Measurements from ENCODE around the gene RDH12.

Gene RDH12

DNA sequence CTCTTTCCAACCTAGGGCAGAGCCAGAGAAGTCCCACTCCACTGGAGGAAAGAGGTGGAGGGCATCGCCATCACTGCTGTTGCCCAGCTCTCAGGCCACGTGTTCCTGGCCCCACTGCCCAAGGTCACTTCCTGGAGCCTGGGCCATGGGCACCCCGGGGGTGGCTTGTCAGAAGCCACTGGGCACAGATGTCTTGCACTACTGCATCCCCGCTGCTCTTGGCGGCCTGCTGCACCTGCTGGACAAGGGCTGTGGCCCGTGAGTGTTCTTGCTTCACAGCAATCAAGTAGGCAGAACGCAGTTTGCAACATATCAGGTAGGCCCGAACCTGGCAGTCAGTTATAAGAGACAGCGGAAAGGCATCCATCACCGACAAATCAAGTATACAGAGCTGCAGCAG, 46.6 kb downstream of the RDH12 start:
- no peak for DNase-seq (ENCODE audit: low read depth in 2 of 2)

GRCh38 chr14:67749341-67750084, 47.8 kb downstream of the RDH12 start:
- no peak for DNase-seq (ENCODE audit: low read depth in 2 of 2)

DNA sequence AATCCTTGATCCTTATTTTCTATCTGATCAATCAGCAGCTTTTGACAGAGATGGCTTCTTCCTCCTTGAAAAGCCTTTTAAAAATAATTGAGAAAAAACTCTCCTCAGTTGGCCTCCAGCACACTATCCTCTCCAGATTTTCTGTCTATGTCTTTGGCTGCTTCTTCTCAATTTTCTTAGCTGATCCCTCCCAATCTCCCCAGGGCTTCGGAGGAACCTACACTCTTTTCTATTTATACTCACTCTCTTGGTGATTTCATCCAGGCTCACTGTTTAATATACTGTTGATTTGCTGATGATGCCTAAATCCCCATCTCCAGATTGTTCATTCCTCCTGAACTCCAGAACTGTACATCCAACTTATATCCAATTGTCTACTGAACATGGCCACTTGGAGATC, 54.8 kb downstream of the RDH12 start:
- no peak for DNase-seq (ENCODE audit: low read depth in 2 of 2)

- DNase-seq (ENCODE audit: low read depth in 2 of 2), result no peak
These were observed 55.5 kb downstream of the RDH12 start for GRCh38 chr14:67757175-67757574.

GRCh38 chr14:67759916-67760315, 58.2 kb downstream of the RDH12 start:
- no peak for DNase-seq (ENCODE audit: low read depth in 2 of 2)

- DNase-seq (ENCODE audit: low read depth in 2 of 2), result no peak
These were observed 60.4 kb downstream of the RDH12 start for GRCh38 chr14:67762051-67762450.

GRCh38 chr14:67763158-67763822, 61.6 kb downstream of the RDH12 start:
- no peak for DNase-seq (ENCODE audit: low read depth in 2 of 2)

- no peak for DNase-seq (ENCODE audit: low read depth in 2 of 2)
These were observed 62.8 kb downstream of the RDH12 start for GRCh38 chr14:67764496-67764895.

DNA sequence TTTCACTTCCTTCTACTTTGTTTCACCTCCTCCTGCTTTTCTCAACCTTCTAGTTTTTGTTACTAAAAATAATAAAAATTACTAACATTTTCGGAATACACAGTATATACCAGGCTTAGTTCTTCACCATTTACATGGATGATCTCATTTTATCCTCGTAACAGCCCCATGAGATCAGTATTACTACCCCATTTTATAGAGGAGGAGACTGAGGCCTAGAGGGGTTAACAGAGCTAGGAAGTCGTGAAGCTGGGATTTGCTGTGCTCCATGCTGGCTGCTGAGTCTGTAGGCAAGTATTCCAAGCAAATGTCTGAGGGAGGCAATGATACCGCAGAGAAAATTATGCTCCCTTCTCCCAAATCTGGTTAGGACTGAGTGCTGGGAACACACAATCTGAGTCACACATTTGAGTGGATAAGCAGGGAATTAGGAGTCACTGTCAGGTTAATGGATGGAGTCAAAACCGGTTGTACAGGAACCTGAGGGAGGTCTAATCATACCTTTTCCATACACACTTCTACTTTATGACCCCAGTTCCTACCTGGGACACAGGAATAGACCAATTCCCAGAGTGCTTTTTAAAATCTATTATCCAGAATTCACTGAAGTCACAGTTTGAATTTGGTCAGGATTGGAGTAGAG, 63.6 kb downstream of the RDH12 start:
- DNase-seq (ENCODE audit: low read depth in 2 of 2), result no peak

DNA sequence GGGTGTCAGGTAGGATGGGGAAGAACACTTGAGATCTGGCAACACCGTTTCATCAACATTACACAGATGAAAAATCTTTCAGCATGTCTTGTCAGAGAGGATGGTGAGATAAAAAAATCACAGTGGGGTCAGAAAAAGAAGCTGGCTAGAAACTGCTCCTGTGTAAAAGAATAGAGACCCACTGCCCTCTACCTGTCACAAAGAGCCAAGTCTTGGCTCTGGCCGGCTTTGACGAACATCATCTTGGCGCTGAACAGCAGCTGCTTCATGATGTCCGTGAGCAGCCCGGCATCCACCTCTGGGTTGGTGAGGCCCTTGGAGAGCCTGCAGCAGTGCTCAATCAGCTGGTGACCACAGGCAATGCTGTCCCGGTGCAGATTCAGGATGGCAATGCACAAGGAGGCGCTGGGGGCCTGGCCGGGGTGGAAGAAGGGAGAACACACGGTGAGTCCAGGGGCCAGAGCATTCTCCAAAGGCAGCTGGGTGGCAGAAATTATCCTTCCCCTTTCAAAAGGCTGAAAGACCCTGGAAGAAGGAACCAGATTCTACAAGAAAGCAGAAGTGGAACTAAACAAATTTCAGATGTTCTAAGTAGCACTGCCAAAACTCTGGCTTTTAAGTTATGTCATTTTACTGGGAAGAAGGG, 64.5 kb downstream of the RDH12 start:
- DNase-seq (ENCODE audit: low read depth in 2 of 2), result no peak

GRCh38 chr14:67768219-67768618, 66.5 kb downstream of the RDH12 start:
- no peak for DNase-seq (ENCODE audit: low read depth in 2 of 2)

DNA sequence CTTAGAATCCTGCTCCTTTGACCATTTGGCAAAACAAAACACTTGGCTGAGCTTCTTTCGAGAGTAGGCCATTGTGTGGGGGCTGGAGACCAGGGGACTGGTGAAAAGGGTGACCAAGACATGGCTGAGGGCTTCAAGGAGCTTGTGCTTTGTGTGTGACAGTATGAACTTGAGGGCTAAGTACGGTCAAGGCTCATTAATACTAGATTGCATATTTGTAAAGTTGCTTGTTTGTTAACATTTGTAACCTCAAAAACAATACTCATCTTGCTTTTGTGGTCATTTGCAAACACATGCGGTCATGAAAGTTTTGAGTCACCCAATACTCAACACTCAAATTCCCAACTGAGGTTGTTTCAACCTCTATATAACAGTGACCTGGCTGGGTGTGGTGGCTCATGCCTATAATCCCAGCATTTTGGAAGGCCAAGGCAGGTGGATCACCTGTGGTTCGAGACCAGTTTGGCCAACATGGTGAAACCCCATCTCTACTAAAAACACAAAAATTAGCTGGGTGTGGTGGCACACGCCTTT, 72.2 kb downstream of the RDH12 start:
- no peak for DNase-seq (ENCODE audit: low read depth in 2 of 2)

DNA sequence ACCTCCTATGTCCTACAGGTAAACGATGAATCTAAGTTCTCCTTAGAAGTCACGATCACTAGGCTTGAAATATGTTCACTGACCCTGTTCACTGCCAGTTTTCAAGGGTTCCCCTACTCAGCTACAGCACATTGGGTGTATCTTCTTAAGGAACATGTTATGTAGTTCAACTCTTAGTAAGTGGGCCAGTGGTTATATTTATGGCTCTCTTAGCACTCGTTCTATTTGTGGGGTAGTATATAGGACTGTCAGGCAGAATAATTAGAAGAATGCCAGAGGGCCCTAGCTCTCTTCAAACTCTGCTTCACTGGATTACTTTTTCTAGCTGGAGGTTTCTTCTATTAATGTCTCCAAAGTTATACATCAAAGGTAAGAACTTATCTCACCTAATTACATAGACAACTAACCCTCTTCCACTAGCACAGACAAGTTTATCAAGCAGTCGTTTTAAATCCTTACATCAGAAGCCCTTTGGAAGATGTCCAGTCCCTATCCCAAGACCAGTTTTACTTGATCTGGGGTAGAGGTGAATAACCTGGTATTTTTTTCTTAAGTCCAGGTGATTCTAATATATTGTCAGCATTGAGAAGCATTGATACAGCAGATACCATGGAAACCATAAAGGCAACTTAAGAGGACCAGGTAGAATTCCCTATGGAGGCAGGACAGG, 75.1 kb downstream of the RDH12 start:
- no peak for DNase-seq (ENCODE audit: low read depth in 2 of 2)

GRCh38 chr14:67778792-67779191, 77.1 kb downstream of the RDH12 start:
- DNase-seq (ENCODE audit: low read depth in 2 of 2), result no peak

DNA sequence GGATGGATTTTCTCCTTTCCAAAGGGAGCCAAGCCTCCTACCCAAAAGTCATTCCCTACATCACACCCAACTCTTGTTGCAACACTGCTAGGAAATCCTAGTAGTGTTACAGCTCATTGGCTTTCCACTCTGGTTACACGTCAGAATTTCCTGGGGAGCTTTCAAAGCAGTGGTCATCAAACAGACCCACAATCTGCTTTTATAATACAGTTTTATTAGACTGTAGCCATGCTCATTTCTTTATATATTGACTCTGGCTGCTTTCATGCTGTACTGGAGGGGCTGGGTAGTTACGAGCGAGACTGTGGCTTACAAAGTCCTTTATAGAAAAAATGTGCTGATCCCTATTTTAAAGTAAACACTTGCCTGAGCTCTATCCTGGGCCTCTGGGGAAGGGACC, 80.4 kb downstream of the RDH12 start:
- DNase-seq (ENCODE audit: low read depth in 2 of 2), result no peak
